ENCODE results near the gene CAB39L. TPM values are rescaled to one million over a fixed set of nuclear protein-coding genes. Genes with fewer than 3 reads are reported as not detected.

Gene CAB39L
- total and polyA plus RNA-seq, 4 donors: 5.6 to 13.9 (median 10.0) TPM

- Histone ChIP-seq H3K4me1 (ENCODE audit: control insufficient read depth in 5 of 5, insufficient read depth in 5 of 5, low read length in 5 of 5) (no peaks in the 10 kb centered on the region), H3K4me3 (no peak overlapping the region), H3K27ac (ENCODE audit: low read depth in 1 of 2, low read length in 1 of 2) (no peak overlapping the region), H3K9ac (ENCODE audit: insufficient read depth in 1 of 2, low read length in 2 of 2) (no peak overlapping the region), H3K9me3 (ENCODE audit: control insufficient read depth in 4 of 4, insufficient read depth in 3 of 4, low read length in 3 of 4) (no peaks in the 10 kb centered on the region), H3K36me3 (ENCODE audit: control insufficient read depth in 4 of 4, insufficient read depth in 4 of 4, low read length in 4 of 4) (peaks cover 0 to 5% (median 0%) of the 10 kb centered on the region in 4 donors), H3K27me3 (ENCODE audit: control insufficient read depth in 3 of 3, insufficient read depth in 3 of 3, low read length in 2 of 3) (no peaks in the 10 kb centered on the region)
- ATAC-seq (ENCODE audit: insufficient read depth, low FRiP score) (no peak), DNase-seq (no peak)
- TF ChIP-seq CTCF (IDR thresholded peaks at IDR 0.05; ENCODE audit: control extremely low read depth, extremely low read depth): no peak
- 91 to 95% methylated on average over 7 of the region's 7 CpGs for WGBS, 2 donors
Measured at GRCh38 chr13:49348751-49349150, 95.1 kb downstream of the CAB39L start.

- 94 to 96% methylated on average over 23 of the region's 23 CpGs for WGBS, 2 donors
- ATAC-seq (ENCODE audit: insufficient read depth, low FRiP score): no peak
Measured at GRCh38 chr13:49347650-49348385, 96.0 kb downstream of the CAB39L start.

GRCh38 chr13:49346460-49346859 lies 97.4 kb downstream of the CAB39L start:
- H3K9ac ChIP-seq (ENCODE audit: insufficient read depth in 1 of 2, low read length in 2 of 2): no peak overlapping the region
- H3K4me1 ChIP-seq (ENCODE audit: control insufficient read depth in 5 of 5, insufficient read depth in 5 of 5, low read length in 5 of 5): no peaks in the 10 kb centered on the region
- H3K9me3 ChIP-seq (ENCODE audit: control insufficient read depth in 4 of 4, insufficient read depth in 3 of 4, low read length in 3 of 4): no peaks in the 10 kb centered on the region
- no peaks in the 10 kb centered on the region for H3K27me3 ChIP-seq (ENCODE audit: control insufficient read depth in 3 of 3, insufficient read depth in 3 of 3, low read length in 2 of 3)
- H3K27ac ChIP-seq (ENCODE audit: low read depth in 1 of 2, low read length in 1 of 2): no peak overlapping the region
- no peak for TF ChIP-seq CTCF (IDR thresholded peaks at IDR 0.05; ENCODE audit: control extremely low read depth, extremely low read depth)
- WGBS, 2 donors: 86 to 91% methylated on average over 5 of the region's 5 CpGs
- DNase-seq (no peak), ATAC-seq (ENCODE audit: insufficient read depth, low FRiP score) (no peak)
- H3K4me3 ChIP-seq: no peak overlapping the region
- peaks cover 0 to 5% (median 0%) of the 10 kb centered on the region in 4 donors for H3K36me3 ChIP-seq (ENCODE audit: control insufficient read depth in 4 of 4, insufficient read depth in 4 of 4, low read length in 4 of 4)

More at GRCh38 chr13:49347650-49348385, 96.0 kb downstream of the CAB39L start:
- no peaks in the 10 kb centered on the region for H3K4me1 ChIP-seq (ENCODE audit: control insufficient read depth in 5 of 5, insufficient read depth in 5 of 5, low read length in 5 of 5)
- peaks cover 0 to 5% (median 0%) of the 10 kb centered on the region in 4 donors for H3K36me3 ChIP-seq (ENCODE audit: control insufficient read depth in 4 of 4, insufficient read depth in 4 of 4, low read length in 4 of 4)
- no peak for TF ChIP-seq CTCF (IDR thresholded peaks at IDR 0.05; ENCODE audit: control extremely low read depth, extremely low read depth)
- no peak overlapping the region for H3K9ac ChIP-seq (ENCODE audit: insufficient read depth in 1 of 2, low read length in 2 of 2)
- no peaks in the 10 kb centered on the region for H3K9me3 ChIP-seq (ENCODE audit: control insufficient read depth in 4 of 4, insufficient read depth in 3 of 4, low read length in 3 of 4)
- no peak overlapping the region for H3K27ac ChIP-seq (ENCODE audit: low read depth in 1 of 2, low read length in 1 of 2)
- no peak overlapping the region for H3K4me3 ChIP-seq
- H3K27me3 ChIP-seq (ENCODE audit: control insufficient read depth in 3 of 3, insufficient read depth in 3 of 3, low read length in 2 of 3): no peaks in the 10 kb centered on the region
- DNase-seq: no peak

Measured in lung (tissue), 12 donors.